ENCODE measurements around the gene FGGY.

Gene FGGY

DNA sequence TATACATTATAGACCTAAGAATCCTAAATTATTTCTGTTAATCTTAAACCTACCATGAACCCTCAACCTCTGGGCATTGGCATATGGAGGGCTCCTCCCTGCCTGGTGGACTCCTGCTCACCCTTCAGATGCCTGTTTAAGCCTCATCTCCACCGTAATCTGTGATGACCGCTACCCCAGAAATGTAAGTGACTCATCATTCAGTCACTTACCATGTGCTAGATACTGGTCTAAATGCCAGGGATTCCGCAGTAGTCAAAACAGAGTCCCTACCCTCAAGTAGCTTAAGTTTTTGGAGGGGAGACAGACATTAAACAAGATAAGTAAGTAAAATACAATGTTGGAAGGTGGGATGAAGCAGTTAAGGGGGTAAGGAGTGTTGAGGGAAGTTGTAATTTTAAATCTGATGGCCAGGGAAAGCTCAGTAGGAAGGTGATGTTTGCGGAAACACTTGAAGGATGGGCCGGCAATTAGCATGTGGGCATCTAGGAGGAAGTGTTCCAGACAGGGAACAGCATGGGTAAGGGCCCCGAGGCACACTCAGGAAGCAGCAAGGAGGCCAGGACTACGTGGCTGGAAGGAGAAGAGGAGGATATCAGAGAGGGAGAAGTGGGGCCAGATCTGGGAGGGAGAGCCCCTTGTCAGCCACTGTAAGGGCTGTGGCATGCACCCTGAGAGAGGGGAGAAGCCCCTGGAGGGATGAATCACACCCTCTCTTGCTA, 376.1 kb downstream of the FGGY start:
- peak in 2 of 56 donors; percentile 5 to 12 for DNase-seq

DNA sequence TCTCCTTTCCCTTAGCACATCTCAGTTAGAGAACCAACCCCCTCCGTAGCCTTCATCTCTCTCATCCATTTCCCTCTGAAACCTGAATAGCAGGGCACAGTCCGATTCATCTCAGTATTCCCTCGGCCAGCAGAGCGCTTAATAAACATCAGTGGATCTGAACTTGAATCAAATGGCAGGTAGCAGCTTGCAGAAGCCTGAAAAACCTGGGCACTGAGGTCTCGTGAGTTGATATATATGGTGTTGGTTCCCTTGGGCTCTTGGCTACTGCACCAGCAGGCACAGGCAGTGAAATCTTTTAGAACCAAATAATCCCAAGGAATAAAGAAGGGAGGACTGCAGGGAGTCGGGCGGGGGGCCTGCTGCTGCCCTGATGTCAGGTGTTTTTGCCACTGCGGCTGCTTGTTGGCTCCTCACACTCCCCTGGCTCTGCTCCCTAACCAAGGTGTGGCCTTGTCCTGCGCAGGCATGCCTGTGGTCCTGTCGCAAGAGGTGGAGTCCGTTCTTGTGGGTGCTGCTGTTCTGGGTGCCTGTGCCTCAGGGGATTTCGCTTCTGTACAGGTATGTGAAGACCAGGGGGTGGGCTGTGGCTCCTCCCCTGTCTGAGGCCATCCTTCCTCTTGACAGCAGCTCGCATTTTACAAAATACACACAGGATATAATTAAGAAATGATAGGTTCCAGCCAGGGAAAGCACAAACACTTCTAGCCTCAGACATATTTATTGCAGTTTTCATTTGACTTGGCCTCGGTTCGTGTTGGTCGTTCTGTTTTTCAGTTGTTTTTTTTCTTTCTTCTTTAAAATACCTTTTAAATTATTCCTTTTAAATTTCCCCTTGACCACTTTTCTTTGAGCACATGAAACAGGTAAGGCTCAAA, 376.9 kb downstream of the FGGY start:
- DNase-seq, result peak in 1 of 56 donors; percentile 3

DNA sequence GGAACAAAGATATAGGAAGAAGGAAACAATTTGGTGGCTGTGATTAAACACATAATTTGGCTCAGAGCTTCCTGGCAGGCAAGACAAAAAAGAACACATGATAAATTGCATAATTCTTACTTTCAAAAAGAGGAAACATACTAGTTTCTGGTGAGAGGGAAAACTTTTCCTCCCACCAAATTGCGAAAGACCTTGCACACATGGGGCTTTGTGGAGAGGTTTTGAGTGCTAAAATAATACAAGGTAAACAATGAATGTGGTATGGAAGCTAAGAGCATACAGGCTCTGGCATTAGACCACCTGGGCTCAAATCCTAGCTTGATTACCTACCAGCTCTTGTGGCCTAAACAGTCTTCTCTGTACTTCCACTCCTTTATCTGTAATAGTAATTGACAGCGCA, 377.7 kb downstream of the FGGY start:
- DNase-seq, result no peak

DNA sequence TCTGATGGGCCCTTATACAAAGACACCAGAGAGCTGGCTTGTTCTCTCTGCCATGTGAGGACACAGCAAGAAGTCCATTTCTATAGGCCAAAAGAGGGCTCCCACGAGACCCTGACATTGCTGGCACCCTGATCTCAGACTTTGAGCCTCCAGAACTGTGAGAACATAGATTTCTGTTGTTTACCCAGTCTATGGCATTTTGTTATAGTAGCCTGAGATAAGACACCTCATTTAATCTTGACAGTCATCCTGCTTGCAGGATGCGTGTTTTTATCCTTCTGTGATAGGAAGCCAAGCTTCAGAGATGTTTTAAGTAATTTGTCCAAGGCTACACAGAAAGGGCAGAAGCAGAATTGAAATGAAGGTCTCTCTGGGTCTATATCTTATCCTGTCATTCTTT, 379.0 kb downstream of the FGGY start:
- no peak for DNase-seq

GRCh38 chr1:59678040-59678439, 381.1 kb downstream of the FGGY start:
- DNase-seq, result no peak

DNA sequence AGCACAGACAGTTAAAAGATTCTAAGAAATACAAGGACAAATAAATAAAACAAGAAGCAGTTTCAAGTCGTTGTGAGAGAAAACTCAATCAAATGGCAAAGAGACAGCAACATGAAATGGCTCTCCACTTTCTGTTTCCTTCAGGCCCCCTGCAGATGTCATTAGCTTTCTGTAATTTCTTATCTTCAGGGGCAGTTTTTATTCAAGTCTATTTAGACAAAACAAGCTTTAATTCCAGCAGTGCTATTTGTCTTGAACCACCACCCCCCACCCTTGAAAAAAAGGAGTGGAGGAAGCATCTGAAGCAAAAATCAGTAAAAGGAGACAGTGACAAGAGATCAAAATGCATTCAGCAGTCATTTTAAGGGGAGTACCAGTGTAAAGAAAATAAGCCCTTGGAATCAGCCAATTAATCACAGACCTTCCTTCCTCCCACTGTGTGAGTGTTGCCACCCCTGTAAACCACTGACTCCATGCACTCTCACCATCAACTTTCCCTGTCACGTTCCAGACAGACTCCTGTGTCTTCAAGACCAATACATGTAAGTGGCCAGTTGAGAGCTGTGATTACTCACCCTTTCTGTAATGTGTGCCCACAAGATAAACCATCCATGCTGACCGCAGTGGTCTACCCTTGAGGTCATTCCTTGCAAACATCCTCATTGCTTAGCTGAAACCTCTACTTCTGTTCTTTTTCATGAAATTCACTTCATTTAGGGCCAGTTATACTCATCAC, 381.8 kb downstream of the FGGY start:
- no peak for DNase-seq

- DNase-seq, result no peak
Measured at GRCh38 chr1:59680044-59680443, 383.1 kb downstream of the FGGY start.

DNA sequence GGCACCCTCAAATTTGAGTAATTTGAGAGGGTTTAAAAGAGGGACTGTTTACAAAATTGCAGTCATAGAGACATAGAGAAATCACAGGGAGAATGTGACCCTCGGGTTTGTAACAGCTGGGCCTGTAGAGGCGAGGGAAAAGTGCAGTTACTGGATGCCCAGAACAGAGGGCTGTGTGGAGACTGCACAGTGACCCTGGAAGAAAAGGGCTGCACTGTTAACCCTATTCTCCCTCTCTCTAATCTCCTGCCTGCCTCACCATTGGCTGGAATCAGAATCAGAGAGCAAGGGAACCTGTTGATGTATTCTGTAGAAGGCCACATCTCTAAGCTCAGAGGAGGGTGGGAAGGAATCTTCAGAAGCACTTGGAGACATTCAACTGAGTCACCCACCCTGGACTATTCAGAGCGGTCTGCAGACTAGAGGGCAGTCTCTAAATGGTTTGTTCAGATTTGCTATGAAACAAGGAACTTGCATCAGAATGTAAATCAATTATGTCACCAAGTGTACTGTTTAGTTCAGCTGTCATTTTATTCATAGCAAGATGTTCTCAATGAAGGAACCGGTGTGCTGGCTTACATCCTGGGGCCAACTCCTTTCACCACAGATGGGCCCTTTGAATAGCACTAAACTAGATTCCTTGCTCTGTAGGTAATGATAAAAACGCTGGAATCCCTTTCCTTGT, 385.6 kb downstream of the FGGY start:
- no peak for DNase-seq

GRCh38 chr1:59683197-59683596, 386.3 kb downstream of the FGGY start:
- no peak for DNase-seq

DNA sequence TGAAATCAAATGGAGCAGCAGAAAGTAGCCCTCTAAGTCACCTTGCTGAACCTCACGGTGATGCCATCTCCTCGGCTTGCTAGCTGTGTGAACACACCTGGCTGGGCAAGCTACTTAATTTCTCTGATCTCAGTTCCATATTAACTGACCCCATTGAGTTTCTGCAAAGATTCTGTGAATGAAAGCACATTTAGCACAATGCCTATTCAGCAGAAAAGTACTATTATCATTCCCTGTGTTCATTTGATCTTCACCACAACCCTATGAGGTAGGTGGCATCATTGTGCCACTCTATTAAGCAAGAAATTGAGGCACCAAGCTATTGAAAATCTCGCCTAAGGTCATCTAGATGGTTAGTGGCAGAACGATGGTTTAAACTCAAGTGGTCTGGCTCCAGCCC, 387.8 kb downstream of the FGGY start:
- DNase-seq, result no peak

DNA sequence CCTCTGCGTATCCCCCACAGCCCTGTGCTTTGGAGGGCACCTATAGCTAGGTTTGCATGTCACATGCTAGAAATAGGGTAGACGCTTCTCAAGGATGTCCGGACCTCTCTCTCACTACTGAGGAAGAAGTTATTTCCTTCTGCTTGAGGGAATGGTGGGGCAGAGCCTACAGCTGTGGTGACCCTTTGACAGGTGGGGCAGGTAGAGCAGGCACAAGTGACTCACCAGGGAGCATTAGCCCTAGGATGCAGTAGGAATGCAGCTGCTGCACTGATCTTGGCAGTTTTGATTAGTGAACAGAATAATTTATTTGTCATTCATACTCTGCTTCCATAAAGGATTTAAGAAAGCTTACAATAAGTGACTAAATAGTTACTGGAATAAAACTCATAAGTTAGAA, 388.2 kb downstream of the FGGY start:
- DNase-seq, result no peak

DNA sequence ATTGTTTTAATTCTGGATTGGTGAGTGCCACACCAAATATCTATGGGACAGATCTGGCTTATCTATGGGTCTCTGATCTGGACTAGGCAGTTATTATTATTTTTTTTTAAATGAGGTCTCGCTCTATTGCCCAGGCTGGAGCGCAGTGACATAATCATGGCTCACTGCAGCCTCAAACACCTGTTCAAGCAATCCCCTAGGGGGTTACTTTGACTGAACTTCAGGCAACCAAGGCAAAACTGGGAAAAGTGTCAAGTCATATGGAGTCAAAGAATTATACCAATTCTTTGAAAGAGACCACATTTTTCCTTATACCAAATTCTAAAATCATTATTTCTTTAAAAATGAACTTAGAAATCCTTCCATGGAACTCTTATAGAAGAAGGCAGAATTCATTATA, 388.8 kb downstream of the FGGY start:
- no peak for DNase-seq

- no peak for DNase-seq
Measured at GRCh38 chr1:59686170-59686569, 389.3 kb downstream of the FGGY start.

GRCh38 chr1:59686574-59686973, 389.7 kb downstream of the FGGY start:
- DNase-seq, result no peak

- DNase-seq, result no peak
Measured at GRCh38 chr1:59687081-59687480, 390.2 kb downstream of the FGGY start.

GRCh38 chr1:59688976-59689375, 392.1 kb downstream of the FGGY start:
- no peak for DNase-seq

DNA sequence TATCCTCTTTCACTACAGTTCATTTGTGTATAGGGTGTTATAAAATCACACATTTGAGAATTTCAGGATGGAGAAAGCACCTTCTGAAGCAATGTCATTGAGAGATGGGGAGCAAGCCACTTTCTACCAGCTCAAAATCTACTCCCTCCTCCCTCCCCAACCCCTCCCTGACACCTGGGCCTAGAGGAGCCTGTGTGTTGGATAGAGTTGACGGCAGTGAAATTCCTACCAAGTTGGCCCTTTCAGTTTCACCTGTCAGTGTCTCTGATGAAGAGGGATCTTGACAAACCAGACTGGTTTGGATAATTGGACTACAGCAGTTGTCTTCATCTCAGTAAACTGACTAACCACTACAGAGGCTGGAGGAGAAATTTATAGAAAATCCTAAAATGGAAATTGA, 392.8 kb downstream of the FGGY start:
- no peak for DNase-seq

GRCh38 chr1:59690171-59690930, 393.5 kb downstream of the FGGY start:
- DNase-seq, result no peak

DNA sequence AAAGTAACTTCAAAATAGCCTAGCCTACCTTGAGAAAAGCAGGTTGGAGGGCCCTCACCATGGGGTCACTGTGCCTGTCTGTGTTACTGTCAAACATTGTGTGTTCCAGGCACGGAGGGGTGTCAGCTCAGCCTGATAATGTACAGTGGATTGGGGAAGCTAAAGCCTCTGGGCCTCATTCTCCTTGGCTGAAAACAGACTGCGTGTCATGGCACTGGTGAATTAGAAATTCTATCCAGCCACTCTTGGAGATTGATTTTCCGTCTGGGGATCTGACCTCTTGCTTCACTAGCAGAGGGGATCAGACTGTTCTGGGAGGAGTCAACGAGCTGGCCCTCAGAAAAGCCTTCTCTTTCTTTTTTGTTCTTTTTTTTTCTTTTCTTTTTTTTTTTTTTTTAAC, 394.4 kb downstream of the FGGY start:
- no peak for DNase-seq

- no peak for DNase-seq
Measured at GRCh38 chr1:59692591-59692990, 395.7 kb downstream of the FGGY start.

GRCh38 chr1:59693406-59693805, 396.5 kb downstream of the FGGY start:
- no peak for DNase-seq

Data from nucleus accumbens (tissue), 56 donors.